Measurements from ENCODE around the gene SERF2. TPM values are rescaled to one million over a fixed set of nuclear protein-coding genes. Genes with fewer than 3 reads are reported as not detected.
A peak's percentile ranks its signal among the peaks of the same experiment; 100 is the strongest.
"Not testable (repeated sequence)": the region's sequence is repeated elsewhere in the genome, so short reads cannot be mapped to it uniquely, and the experiment has no call there.

Gene SERF2
- total RNA-seq, 1 donor from 2014 or later, result 515 TPM

DNA sequence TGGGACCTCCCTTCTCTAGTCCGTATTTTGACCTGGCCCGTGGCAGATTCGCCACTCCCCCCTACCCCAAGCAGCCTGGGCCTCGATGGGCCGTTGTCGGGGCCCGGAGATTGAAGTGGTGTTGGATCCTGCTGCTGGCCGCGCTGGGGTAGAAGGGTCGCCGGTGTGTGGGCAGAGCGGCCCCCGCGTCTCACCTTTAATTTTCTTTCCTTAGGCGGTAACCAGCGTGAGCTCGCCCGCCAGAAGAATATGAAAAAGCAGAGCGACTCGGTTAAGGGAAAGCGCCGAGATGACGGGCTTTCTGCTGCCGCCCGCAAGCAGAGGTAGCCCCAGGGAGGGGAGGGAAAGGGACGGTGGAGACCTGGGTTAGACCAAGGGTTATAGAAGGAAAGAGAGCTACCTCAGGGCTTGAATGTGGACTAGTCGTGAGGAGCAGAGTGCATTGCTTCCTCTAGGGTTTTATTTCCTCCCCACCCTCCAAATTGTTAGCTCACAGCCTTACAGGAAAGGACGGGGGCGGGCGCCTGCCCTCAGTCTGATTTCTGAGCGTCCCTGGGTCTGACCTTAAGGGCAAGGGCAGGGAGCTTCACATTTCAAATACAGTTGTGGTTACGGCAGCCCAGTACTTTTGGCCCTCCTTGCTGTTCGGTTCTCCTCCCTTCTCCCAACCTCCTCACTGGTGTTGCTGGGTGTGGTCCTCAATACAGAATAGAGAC lies 799 bp downstream of the SERF2 start:
- DNase-seq (ENCODE audit: low spot score), result peak; percentile 52
- ATAC-seq, result peak; percentile 6

DNA sequence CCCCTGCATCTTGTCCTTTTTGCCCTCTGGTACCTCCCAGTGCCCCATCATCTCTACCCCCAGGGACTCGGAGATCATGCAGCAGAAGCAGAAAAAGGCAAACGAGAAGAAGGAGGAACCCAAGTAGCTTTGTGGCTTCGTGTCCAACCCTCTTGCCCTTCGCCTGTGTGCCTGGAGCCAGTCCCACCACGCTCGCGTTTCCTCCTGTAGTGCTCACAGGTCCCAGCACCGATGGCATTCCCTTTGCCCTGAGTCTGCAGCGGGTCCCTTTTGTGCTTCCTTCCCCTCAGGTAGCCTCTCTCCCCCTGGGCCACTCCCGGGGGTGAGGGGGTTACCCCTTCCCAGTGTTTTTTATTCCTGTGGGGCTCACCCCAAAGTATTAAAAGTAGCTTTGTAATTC lies 1.5 kb downstream of the SERF2 start:
- no peak for DNase-seq (ENCODE audit: low spot score)
- no peak for ATAC-seq

DNA sequence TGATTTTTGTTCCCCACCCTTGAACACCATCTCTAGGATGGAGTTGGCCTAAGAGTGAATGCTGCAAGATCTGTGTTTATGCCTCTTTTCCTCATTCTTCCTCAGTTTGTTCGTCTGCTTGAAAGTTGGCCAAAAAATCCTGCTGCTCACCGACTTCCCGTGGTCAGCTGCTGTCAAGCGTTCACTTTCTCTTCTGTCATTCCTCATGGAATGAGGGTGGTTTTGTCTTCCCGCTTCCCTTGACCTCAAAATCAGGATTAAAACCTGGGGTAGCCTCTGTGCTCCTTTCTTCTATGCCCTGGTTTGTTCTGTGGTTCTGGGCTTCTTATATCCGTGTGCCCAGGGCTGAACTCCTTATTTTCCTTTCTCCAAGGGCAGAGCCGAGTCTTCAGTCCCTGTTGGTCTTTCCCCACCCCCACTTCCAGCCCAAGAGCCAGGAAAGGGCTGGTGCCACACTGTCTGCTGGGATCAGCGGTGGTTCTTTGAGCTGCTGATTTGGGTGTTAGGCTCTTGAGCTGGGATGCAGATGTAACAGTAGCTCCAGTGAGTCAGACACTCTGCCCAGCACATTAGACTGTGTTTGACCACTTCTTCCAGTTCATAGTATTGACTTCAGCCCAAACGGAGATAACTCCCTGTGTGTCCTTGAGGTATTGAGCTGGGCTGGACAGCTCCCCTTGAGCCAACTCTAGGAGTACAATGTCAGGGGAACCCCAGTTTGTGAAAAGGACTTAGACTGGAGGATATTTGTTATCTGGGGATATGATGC lies 2.3 kb downstream of the SERF2 start:
- DNase-seq (ENCODE audit: low spot score) (no peak), ATAC-seq (no peak)

DNA sequence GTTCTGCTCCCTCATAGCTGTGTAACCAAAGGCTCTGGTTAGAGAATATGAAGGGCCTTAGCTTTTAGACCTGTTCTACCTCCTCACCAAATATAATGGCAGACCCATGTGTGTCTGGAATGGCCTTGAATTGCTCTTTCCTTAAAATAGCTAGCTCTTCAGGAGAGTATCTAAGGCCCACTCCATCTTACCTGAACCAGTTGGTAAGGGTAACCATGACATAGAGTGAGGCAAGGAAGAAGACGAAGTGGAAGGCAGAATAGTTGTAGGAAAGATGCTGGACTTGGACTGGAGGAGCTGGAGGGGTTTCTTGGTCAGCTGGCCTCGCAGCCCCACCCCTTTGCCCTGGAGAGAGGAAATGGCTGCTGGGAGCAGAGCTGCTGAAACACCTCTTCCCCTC lies 3.1 kb downstream of the SERF2 start:
- ATAC-seq, result no peak
- no peak for DNase-seq (ENCODE audit: low spot score)

DNA sequence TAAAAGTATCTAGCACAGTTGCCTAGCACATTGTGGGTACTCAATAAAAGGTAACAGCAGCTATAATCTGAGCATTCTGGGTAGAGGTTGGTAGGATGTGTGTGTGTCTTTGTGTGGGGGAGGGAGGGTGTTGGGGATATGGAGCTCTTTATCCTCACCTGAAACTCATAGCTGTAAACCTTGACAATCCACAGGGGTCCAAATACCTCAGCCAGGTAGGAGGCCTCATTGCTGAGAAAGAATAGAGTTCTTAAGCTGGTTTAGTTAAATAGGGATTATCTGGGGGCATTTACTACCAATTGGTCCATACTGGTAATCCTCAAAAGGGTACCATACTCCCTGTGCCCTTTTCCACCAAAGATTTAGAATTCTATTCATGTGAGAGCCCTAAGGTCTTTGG lies 3.9 kb downstream of the SERF2 start:
- ATAC-seq, result no peak
- DNase-seq (ENCODE audit: low spot score), result no peak

DNA sequence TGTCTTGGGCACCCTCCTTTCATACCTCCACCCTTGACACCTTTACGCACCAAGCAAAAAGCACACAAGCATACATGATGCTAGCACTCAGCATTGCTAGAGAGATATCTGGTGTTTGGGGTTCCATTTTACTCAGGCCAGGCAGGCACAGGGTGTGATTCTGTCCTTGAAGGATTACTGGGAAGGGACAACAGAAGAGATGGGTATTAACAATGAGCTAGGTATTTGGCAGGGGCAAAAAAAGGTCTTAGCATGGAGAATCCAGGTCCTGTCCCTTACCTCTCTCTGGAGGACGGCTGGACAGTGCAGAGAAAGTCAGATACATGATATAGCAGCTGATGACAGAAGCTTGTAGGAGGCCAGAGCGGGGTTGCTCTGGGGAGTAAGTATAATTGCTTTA lies 4.4 kb downstream of the SERF2 start:
- ATAC-seq (no peak), DNase-seq (ENCODE audit: low spot score) (no peak)

DNA sequence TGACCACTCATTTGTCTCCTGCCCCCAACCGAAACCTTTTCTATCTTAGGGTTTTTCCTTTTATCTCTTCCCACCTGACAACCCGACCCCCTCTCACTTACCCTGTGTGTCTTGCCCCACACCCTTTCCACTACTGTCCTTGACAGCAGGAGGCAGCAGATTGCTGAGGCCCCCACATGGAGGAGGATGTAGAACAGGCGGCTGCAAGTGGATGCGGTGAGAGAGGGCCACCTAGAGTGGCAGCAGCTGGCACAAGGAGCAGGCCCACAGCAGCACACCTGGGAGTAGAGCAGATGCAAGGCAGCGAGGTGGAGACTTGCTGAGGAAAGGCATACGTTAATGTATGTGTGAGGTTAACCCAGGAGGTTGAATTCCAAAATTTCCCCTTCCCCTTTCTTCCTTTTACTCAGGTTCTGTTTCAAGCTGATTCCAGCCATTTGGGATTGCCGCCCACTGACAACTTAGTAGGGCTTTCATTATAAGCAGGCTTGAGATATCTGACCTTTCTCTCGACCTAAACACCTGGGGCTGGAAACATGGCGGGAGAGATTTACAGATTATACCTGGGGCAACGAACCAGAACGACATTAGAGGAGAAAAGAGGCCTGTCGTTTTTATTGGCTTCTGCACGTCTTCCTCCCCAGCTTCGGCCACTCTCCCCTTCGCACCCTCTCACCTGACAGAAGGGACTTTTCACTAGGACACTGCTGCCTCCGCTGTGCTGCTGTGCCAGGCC lies 7.3 kb downstream of the SERF2 start:
- no peak for DNase-seq (ENCODE audit: low spot score)
- no peak for ATAC-seq

DNA sequence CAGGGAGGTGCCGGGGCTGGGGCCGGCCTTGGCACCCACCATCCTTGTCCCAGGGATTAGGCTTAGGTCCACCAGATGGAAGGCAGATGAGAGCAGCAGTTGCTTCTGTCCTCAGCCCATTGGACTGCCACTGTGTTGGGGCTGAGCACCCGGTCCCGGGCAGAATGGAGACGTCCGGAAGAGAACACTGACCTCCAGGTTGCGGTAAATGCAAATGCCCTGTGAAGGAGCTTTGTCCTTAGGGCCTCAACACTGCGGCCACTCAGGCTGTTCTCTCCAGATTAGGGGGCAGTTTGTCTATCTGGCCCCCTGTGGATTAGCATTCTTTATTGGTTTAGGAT lies 7.8 kb downstream of the SERF2 start, which contains the start of gene SERINC4:
TSS of gene SERINC4 (minus strand) at position 276 of the 341 bp plus-strand sequence. CDS start at position 42, 234 bp downstream.
- ATAC-seq, result peak; percentile 19
- no peak for DNase-seq (ENCODE audit: low spot score)

DNA sequence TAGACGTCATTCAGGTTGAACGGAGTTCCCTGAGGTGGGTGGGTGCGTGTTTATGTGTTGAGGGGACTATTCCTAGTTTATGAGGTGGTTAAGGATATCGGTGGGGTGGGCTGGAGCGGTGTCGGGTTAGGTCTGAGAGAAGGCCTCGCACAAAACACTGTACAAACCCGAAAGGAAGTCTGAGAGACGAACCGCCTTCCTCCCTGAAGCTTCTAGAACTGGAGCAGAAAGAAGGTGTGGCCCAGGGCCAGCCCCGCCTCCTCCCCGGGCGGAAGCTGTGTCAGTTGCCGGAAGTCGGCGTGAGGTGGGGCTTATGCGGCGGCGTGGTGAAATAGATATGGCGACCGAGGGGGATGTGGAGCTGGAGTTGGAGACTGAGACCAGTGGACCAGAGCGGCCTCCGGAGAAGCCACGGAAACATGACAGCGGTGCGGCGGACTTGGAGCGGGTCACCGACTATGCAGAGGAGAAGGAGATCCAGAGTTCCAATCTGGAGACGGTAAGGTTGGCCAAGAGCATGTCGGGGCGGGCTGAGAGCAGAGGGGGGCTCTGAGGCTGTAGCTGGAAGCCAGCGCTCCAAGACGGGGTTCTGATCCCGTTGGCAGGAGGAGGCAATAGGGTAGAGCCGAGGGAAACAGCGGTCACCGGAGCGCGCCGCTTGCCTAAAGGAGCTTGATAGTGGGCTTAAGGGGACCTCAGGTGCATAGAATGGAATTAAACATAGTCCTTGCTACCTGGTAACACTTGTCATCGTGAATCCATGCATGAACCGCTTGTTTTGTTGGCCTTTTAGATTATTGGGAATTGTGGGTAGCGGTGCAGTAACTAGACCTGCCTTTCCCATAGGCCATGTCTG lies 8.4 kb downstream of the SERF2 start, which contains the start of gene HYPK:
TSS of gene HYPK (plus strand) at position 314 of the 856 bp plus-strand sequence. CDS start at position 338, 24 bp downstream.
- DNase-seq (ENCODE audit: low spot score) (peak; percentile 95), ATAC-seq (peak; percentile 93)

DNA sequence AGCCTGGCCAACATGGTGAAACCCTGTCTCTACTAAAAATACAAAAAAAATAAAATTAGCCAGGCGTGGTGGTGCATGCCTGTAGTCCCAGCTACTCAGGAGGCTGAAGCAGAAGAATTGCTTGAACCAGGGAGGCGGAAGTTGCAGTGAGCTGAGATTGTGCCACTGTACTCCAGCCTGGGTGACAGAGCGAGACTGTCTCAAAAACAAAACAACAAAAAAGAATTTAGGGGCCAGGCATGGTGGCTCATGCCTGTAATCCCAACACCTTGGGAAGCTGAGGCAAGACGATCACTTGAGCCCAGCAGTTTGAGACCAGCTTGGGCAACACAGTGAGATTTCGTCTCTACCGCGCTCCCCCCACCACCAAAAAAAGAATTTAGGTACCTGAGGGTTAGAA lies 10.6 kb downstream of the SERF2 start:
- not testable (repeated sequence) for DNase-seq (ENCODE audit: low spot score); ATAC-seq

DNA sequence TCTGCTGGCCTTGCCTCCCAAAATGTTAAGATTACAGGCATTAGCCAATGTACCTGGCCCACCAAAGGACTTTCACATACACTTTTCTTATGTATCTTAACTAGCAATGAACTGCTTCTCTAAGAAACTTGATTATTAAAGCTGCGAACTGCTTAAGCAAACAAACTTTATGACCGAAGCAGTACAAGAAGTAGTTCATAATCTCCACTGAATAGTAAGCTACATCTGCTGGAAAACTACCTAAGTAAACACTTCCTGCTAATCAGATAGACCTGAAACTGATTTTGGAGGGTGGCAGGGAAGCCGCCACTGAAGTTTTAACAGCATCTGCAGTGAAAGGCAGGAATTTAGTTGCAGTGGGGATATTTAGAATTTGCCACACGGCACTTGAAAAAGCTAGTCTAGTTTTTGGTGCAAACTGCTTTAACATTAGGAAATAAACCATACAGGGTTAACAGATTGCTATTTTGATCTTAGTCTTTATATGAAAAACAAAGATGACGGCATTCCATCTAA lies 16.4 kb downstream of the SERF2 start:
- no peak for ATAC-seq
- no peak for DNase-seq (ENCODE audit: low spot score)

DNA sequence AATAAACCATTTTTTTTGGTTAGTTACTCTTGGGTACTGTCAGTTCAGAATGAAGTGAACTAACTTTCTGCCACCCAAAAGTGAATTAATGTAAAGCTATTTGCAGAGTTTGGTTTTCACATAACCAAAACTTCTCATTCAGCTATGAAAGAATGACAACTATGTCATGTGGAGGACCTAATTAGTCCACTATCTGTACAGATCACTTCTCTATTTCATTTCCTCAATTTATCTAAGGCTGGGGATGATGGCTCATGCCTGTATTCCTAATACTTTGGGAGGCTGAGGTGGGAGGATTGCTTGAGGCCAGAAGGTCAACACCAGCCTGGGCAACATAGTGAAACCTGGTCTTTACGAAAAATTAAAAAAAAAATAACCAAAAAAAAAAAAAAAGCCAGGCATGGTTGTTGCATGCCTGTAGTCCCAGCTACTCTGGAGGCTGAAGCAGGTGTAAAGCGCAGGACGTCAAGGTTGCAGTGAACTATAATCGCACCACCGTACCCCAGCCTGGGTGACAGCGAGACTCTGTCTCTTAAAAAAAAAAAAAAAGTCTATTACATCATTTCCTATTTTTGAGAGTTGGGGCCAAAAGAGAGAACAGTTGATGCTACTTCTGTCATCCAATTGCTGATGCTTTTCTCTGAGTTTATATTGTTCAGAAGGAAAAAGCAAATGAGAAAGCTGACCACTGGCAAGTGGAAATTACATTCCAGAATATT lies 17.0 kb downstream of the SERF2 start:
- DNase-seq (ENCODE audit: low spot score) (no peak), ATAC-seq (no peak)

DNA sequence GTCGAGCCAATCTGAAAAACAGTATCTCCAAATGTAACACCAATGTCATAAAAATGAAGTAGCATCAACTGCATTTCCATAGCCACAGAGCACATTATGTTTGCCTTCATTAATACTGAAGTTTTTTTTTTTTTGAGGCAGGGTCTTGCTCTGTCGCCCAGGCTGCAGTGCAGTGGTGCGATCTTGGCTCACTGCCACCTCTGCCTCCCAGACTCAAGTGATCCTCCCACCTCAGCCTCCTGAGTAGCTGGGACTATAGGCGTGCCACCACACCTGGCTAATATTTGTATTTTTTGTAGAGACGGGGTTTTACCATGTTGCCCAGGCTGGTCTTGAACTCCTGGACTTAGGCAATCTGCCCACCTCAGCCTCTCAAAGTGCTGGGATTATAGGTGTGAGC lies 22.9 kb downstream of the SERF2 start:
- peak; percentile 38 for DNase-seq (ENCODE audit: low spot score)
- not testable (repeated sequence) for ATAC-seq

DNA sequence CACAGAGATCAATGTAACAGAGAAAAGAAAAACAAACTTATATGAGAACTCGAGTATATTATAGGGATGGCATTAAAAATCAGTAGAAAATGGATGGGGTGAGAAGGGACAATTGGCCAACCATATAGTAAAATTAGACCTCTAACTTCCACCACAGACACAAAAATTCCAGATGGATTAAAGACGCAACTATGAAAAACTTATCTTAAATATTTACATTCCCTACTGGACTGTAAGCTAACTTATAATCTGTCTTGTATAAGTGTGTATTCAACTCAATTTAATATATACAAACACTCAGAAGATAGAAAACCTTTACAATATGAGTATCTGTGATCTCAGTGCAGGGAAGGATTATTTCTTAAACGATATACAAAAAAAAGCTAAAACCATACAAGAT lies 29.4 kb downstream of the SERF2 start:
- DNase-seq (ENCODE audit: low spot score) (no peak), ATAC-seq (no peak)

DNA sequence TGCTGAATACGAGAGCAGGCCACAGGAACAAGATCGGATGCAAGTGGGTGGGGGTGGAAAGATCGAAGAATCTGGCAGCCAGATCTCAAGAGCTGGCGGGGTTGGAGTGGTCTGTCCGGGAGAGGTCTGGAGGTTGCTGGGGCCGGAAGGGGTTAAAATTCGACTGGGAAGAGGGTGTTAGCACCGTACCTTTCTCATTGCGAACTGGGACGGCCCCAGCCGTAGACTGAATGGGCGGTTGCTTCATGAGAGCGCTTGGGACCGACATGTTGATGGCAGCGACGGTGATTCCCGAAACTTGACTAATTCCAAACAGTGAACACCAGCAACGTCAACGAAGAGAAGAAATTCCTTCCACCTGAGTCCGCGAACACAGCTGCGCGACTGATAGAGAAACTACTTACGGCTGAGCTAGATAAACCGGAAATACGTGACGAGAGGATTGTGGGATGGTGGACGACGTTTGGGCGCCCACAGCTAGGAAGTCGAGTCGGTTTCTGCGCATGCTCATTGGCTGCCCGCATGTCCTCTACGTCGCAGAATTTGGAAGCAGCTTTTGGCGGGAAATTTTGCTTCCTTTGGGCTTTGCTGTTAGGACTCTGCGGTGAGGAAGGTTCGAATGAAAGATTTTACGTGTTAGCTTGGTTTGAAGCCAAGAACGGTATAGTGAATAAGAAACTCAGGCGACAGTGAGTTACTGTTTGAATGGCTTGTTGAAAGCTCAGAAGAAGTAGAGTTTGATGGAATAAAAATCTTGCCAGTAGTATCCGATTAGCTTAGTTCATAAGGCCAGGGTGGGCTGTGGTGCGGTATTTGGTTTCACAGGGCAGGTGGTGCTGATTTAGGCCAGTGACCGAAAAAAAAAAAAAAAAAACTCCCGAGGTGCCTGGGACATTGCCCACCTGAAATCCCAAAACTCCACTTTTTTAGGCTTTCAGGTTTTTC lies 32.5 kb downstream of the SERF2 start, which contains the start of gene MFAP1:
TSS of gene MFAP1 (minus strand) at position 389 of the 945 bp plus-strand sequence. CDS start at position 268, 121 bp downstream.
- peak; percentile 95 for ATAC-seq
- peak; percentile 97 for DNase-seq (ENCODE audit: low spot score)

DNA sequence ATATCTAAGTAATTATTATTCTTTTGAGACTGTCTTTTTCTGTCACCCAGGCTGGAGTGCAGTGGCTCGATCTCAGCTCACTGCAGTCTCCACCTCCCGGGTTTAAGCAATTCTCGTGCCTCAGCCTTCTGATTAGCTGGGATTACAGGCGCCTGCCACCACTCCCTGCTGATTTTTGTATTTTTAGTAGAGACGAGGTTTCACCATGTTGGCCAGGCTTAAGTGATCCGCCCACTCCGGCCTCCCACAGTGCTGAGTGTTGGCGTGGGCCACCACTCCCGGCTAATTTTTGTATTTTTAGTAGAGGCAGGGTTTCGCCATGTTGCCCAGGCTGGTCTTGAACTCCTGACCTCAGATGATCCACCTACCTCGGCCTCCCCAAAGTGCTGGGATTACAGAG lies 33.2 kb downstream of the SERF2 start:
- not testable (repeated sequence) for DNase-seq (ENCODE audit: low spot score); ATAC-seq

DNA sequence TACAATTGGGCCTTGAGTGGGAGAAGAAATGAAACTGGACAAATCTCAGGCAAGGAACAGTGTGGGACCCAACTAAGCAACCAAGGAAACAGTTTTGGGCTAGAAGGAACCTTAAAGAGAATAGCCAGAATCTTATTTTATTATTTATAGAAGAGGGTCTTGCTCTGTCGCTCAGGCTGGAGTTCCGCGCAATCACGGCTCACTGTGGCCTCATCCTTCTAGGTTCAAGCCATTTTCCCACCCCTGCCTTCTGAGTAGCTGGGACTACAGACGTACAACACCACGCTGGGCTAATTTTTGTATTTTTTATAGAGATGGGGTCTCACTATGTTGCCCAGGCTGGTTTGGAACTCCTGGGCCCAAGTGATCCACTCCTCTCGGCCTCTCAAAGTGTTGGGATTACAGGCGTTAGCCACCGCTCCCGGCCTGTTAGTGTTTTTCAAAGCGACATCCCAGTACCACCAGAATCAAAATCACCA lies 33.9 kb downstream of the SERF2 start:
- DNase-seq (ENCODE audit: low spot score) (no peak), ATAC-seq (no peak)
